DOHH2 (cell line): Measurements from ENCODE around the gene LCAT.
A peak's percentile ranks its signal among the peaks of the same experiment; 100 is the strongest.

ENCODE experiments used
- H3F3A ChIP-seq: fragments of 200-600 bp; sonication (generic), shearing (Covaris generic); 2 replicates; pipeline ENCODE4 v1.6.0; 2016; ENCODE audit warnings: antibody characterized with exemption, mild to moderate bottlenecking; ENCODE audit not compliant: control insufficient read depth, insufficient read depth
- H3K27ac ChIP-seq: fragments of 200-600 bp; sonication (generic); 2 replicates; pipeline ENCODE4 v1.5.1; 2014; ENCODE audit warnings: low read depth, mild to moderate bottlenecking, low read length, moderate library complexity
- H3K27me3 ChIP-seq: fragments of 200-600 bp; sonication (generic); 2 replicates; pipeline ENCODE4 v1.6.1; 2014; ENCODE audit warnings: mild to moderate bottlenecking, low read length, mixed read lengths; ENCODE audit not compliant: control insufficient read depth
- H3K36me3 ChIP-seq: fragments of 200-600 bp; sonication (generic); 2 replicates; pipeline ENCODE4 v1.6.1; 2014; ENCODE audit warnings: mild to moderate bottlenecking, low read length, moderate library complexity, mixed read lengths; ENCODE audit not compliant: control insufficient read depth
- H3K4me1 ChIP-seq: fragments of 200-600 bp; sonication (generic); 2 replicates; pipeline ENCODE4 v1.6.1; 2014; ENCODE audit warnings: mild to moderate bottlenecking, low read length, mixed read lengths; ENCODE audit not compliant: control insufficient read depth
- H3K4me2 ChIP-seq: fragments of 200-600 bp; sonication (generic); 2 replicates; pipeline ENCODE4 v1.6.0; 2014; ENCODE audit warnings: mild to moderate bottlenecking, low read length, moderate library complexity
- H3K4me3 ChIP-seq: fragments of 200-600 bp; sonication (generic); 2 replicates; pipeline ENCODE4 v1.5.1; 2014; ENCODE audit warnings: mild to moderate bottlenecking, low read length, mixed read lengths
- H3K79me2 ChIP-seq: fragments of 200-600 bp; sonication (generic); 2 replicates; pipeline ENCODE4 v1.6.1; 2014; ENCODE audit warnings: mild to moderate bottlenecking, low read length, mixed read lengths; ENCODE audit not compliant: control insufficient read depth
- H3K9me2 ChIP-seq: fragments of 200-600 bp; sonication (generic); replicated peaks from 2 replicates; pipeline ENCODE4 v1.6.1; 2014; ENCODE audit warnings: mild to moderate bottlenecking, low read length, mixed read lengths; ENCODE audit not compliant: control insufficient read depth
- H3K9me3 ChIP-seq: fragments of 200-600 bp; sonication (generic); 2 replicates; pipeline ENCODE4 v1.6.1; 2014; ENCODE audit warnings: antibody characterized with exemption, low read length, mixed read lengths; ENCODE audit not compliant: control insufficient read depth, insufficient read depth
- H4K20me1 ChIP-seq: fragments of 200-600 bp; sonication (generic); 2 replicates; pipeline ENCODE4 v1.6.0; 2014; ENCODE audit warnings: low read depth, mild to moderate bottlenecking, antibody characterized with exemption, low read length, moderate library complexity; ENCODE audit not compliant: control insufficient read depth, insufficient read depth
- CTCF ChIP-seq: fragments of 200-600 bp; sonication (generic); IDR thresholded peaks from one replicate; pipeline ENCODE4 v1.5.1; 2014; ENCODE audit warnings: antibody characterized with exemption, mild to moderate bottlenecking, low read depth, low read length; ENCODE audit not compliant: poor library complexity, severe bottlenecking
- EZH2phosphoT487 ChIP-seq: fragments of 200-600 bp; sonication (generic); IDR thresholded peaks from 2 replicates; pipeline ENCODE4 v1.6.1; 2017; ENCODE audit warnings: borderline replicate concordance, mild to moderate bottlenecking, antibody characterized with exemption, low read length, moderate library complexity, mixed read lengths

Gene LCAT

GRCh38 chr16:67928561-67929364, 15.2 kb downstream of the LCAT start:
- peaks cover 26% of the 10 kb centered on the region for H3K36me3 ChIP-seq
- no peaks in the 10 kb centered on the region; the same call in 1 of the 2 replicates for H3K79me2 ChIP-seq
- TF ChIP-seq CTCF, result peak; percentile 97
- TF ChIP-seq EZH2phosphoT487, result no peak

GRCh38 chr16:67928147-67928546, 15.8 kb downstream of the LCAT start:
- Histone ChIP-seq H3K9me2 (no peaks in the 10 kb centered on the region), H3K9me3 (no peaks in the 10 kb centered on the region), H3K4me1 (peaks cover 10% of the 10 kb centered on the region), H3F3A (no peaks in the 10 kb centered on the region), H4K20me1 (0 out of 2 replicates have a peak, but pooled peaks cover 4% of the 10 kb centered on the region), H3K79me2 (no peaks in the 10 kb centered on the region), H3K36me3 (peaks cover 23% of the 10 kb centered on the region), H3K4me3 (no peak overlapping the region), H3K27me3 (no peaks in the 10 kb centered on the region), H3K27ac (no peak overlapping the region), H3K4me2 (no peak overlapping the region)
- no peak for TF ChIP-seq CTCF
- TF ChIP-seq EZH2phosphoT487, result no peak

More at GRCh38 chr16:67928561-67929364, 15.2 kb downstream of the LCAT start:
- Histone ChIP-seq H3K27me3 (no peaks in the 10 kb centered on the region), H3K4me3 (no peak overlapping the region), H3K27ac (no peak overlapping the region), H3K4me2 (no peak overlapping the region), H3K9me3 (no peaks in the 10 kb centered on the region), H3F3A (no peaks in the 10 kb centered on the region), H4K20me1 (0 out of 2 replicates have a peak, but pooled peaks cover 4% of the 10 kb centered on the region), H3K9me2 (no peaks in the 10 kb centered on the region), H3K4me1 (peaks cover 10% of the 10 kb centered on the region)

- no peaks in the 10 kb centered on the region for H3K79me2 ChIP-seq
- H3K27me3 ChIP-seq, result no peaks in the 10 kb centered on the region
- H3K9me3 ChIP-seq, result no peaks in the 10 kb centered on the region
- no peak overlapping the region for H3K27ac ChIP-seq
- H3K36me3 ChIP-seq, result peaks cover 23% of the 10 kb centered on the region
- 0 out of 2 replicates have a peak, but pooled peaks cover 4% of the 10 kb centered on the region for H4K20me1 ChIP-seq
- H3F3A ChIP-seq, result no peaks in the 10 kb centered on the region
- no peaks in the 10 kb centered on the region for H3K9me2 ChIP-seq
- no peak overlapping the region for H3K4me3 ChIP-seq
- H3K4me1 ChIP-seq, result peaks cover 10% of the 10 kb centered on the region
- H3K4me2 ChIP-seq, result no peak overlapping the region
- TF ChIP-seq EZH2phosphoT487, result no peak
- no peak for TF ChIP-seq CTCF
Measured at GRCh38 chr16:67927131-67927941, 16.6 kb downstream of the LCAT start.
